HL-60 (cell line): ENCODE results near the gene C1orf105.

Source experiments
- DNase-seq, 2 experiments: peaks; one replicate each; pipeline ENCODE4 v3.0.0-alpha.2; 2010 to 2020; ENCODE audit warnings: low read depth in 1 of 2, low spot score in 1 of 2
- H3K27ac ChIP-seq: fragments of 250-450 bp; sonication (Bioruptor Pico); replicated peaks from 2 replicates; pipeline ENCODE4 v1.5.1; 2020; ENCODE audit warnings: mild to moderate bottlenecking, moderate library complexity
- H3K27me3 ChIP-seq: fragments of 250-450 bp; sonication (Bioruptor Pico); 2 replicates; pipeline ENCODE4 v1.5.1; 2021; ENCODE audit warnings: mild to moderate bottlenecking, moderate library complexity; ENCODE audit not compliant: insufficient read depth, poor library complexity, severe bottlenecking
- H3K4me3 ChIP-seq: replicated peaks from 2 replicates; pipeline ENCODE4 v1.5.1; 2011; ENCODE audit warnings: mild to moderate bottlenecking, control low read depth, low read length; ENCODE audit not compliant: insufficient read depth
- GABPA ChIP-seq: IDR thresholded peaks from 2 replicates; pipeline ENCODE4 v1.6.1; 2012; ENCODE audit warnings: low read depth
- POLR2AphosphoS5 ChIP-seq: IDR thresholded peaks from 2 replicates; pipeline ENCODE4 v1.6.1; 2012; ENCODE audit warnings: low read depth
- REST ChIP-seq: IDR thresholded peaks from 2 replicates; pipeline ENCODE4 v1.6.1; 2012; ENCODE audit warnings: low read depth; ENCODE audit not compliant: insufficient replicate concordance
- SPI1 ChIP-seq: IDR thresholded peaks from 2 replicates; pipeline ENCODE4 v1.6.1; 2012; ENCODE audit warnings: low read depth, mild to moderate bottlenecking, borderline replicate concordance
- TF ChIP-seq, protein P1 (sequence below): IDR thresholded peaks from one replicate; pipeline ENCODE4 v1.5.1; 2011; ENCODE audit warnings: low read length, control low read depth, inconsistent platforms; ENCODE audit not compliant: insufficient read depth

C1orf105 gene

DNA sequence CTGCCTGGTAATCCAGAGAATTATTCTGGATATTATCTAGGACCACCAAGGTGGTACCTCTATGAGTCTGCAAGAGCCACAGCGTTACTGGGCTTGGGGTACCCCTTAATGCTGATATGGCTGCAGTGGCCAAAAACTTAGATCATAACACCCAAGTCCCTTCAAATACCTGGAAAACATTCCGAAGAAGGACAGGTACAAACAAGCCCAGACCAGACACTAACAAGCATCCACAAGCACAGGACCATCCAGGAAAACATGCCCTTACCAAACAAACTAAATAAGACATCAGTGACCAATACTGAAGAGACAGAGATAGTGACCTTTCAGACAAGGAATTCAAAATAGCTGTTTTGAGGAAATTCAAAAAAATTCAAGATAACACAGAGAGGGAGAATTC lies 2.9 kb downstream of the C1orf105 start:
- Histone ChIP-seq H3K27me3 (no peaks in the 10 kb centered on the region), H3K27ac (no peak overlapping the region), H3K4me3 (no peak overlapping the region)
- TF ChIP-seq GABPA (no peak), REST (no peak), POLR2AphosphoS5 (no peak), SPI1 (no peak)
- TF ChIP-seq, protein P1, sequence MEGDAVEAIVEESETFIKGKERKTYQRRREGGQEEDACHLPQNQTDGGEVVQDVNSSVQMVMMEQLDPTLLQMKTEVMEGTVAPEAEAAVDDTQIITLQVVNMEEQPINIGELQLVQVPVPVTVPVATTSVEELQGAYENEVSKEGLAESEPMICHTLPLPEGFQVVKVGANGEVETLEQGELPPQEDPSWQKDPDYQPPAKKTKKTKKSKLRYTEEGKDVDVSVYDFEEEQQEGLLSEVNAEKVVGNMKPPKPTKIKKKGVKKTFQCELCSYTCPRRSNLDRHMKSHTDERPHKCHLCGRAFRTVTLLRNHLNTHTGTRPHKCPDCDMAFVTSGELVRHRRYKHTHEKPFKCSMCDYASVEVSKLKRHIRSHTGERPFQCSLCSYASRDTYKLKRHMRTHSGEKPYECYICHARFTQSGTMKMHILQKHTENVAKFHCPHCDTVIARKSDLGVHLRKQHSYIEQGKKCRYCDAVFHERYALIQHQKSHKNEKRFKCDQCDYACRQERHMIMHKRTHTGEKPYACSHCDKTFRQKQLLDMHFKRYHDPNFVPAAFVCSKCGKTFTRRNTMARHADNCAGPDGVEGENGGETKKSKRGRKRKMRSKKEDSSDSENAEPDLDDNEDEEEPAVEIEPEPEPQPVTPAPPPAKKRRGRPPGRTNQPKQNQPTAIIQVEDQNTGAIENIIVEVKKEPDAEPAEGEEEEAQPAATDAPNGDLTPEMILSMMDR: no peak
- DNase-seq: no peak

- no peak for DNase-seq
- Histone ChIP-seq H3K27me3 (no peaks in the 10 kb centered on the region), H3K4me3 (no peak overlapping the region), H3K27ac (no peak overlapping the region)
- TF ChIP-seq GABPA: no peak
- TF ChIP-seq POLR2AphosphoS5: no peak
- TF ChIP-seq REST: no peak
- no peak for TF ChIP-seq SPI1
- TF ChIP-seq, protein P1: no peak
These were observed 4.9 kb downstream of the C1orf105 start for GRCh38 chr1:172425339-172425738.

DNA sequence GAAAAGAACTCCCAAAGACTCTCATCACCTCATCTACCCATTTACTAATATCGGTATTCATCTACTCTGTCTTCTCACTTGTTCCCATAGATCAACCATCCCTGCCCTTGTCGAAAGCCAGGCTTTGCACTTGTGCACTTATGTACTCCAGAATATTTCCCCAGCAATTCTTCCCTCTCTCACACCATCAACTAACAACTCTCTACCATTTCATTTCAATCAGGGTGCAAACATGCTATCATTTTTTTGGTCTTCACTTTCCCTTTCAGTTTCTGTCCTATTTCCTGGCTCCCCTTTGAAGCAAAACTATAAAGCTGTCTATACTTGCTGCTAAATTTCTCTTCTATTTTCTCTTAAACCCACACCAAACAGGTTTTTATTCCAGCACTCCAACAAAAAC lies 6.7 kb downstream of the C1orf105 start:
- Histone ChIP-seq H3K27ac (no peak overlapping the region), H3K27me3 (no peaks in the 10 kb centered on the region), H3K4me3 (no peak overlapping the region)
- no peak for DNase-seq
- TF ChIP-seq, protein P1: no peak
- no peak for TF ChIP-seq POLR2AphosphoS5
- no peak for TF ChIP-seq SPI1
- no peak for TF ChIP-seq GABPA
- no peak for TF ChIP-seq REST
